ENCODE data around the gene PMPCA. TPM values are rescaled to one million over a fixed set of nuclear protein-coding genes. Genes with fewer than 3 reads are reported as not detected.

PMPCA gene
- total and polyA plus RNA-seq, 2 of the 8 experiments (the other 6 are each of a cell fraction or from before 2014, with no cell fraction given) = 60.0 to 88.2 TPM

- 89% methylated on average over 11 of the region's 11 CpGs; no CpG with 5 or more reads in 1 of the 2 experiments for WGBS, 2 experiments (ENCODE audit: extremely low coverage in 1 of 2, insufficient coverage in 1 of 2, insufficient read length in 1 of 2, insufficient replicate concordance in 2 of 2, low coverage in 1 of 2, low lambda C conversion rate in 2 of 2, missing lambda C conversion rate in 1 of 2)
- FAIRE-seq = no peak
- TF ChIP-seq SP2 (IDR thresholded peaks at IDR 0.05; ENCODE audit: low read length) = no peak
Measured at GRCh38 chr9:136470356-136470755, 59.9 kb downstream of the PMPCA start.

More at GRCh38 chr9:136470356-136470755, 59.9 kb downstream of the PMPCA start:
- Histone ChIP-seq H3K36me3 (ENCODE audit: control insufficient read depth in 2 of 4, insufficient read depth in 4 of 4, low read length in 3 of 4) (peaks cover 54 to 80% (median 78%) of the 10 kb centered on the region in 4 experiments), H2BK15ac (ENCODE audit: low read length) (no peak overlapping the region), H2BK12ac (ENCODE audit: low read depth, low read length) (no peak overlapping the region), H3K18ac (ENCODE audit: extremely low read depth, low read length) (no peak overlapping the region), H3K9me3 (ENCODE audit: insufficient read depth in 2 of 2, low read depth in 1 of 2, low read length in 1 of 2) (no peaks in the 10 kb centered on the region), H2AK5ac (ENCODE audit: low read depth, low read length) (no peak overlapping the region), H4K91ac (replicated peaks; ENCODE audit: insufficient read length, low read length) (no peak overlapping the region), H2BK120ac (replicated peaks; ENCODE audit: low read depth, low read length) (no peak overlapping the region), H3K4me2 (ENCODE audit: insufficient read depth in 1 of 2, low read depth in 2 of 2, low read length in 2 of 2) (no peak overlapping the region), H2BK20ac (ENCODE audit: low read length) (no peak overlapping the region), H4K8ac (ENCODE audit: extremely low read depth, insufficient read depth, low read length) (no peak overlapping the region; the same call in 1 of the 2 replicates), H3K79me1 (ENCODE audit: low read depth, low read length) (peaks cover 5% of the 10 kb centered on the region), H2BK5ac (ENCODE audit: low read depth, low read length) (no peak overlapping the region), H3K9ac (replicated peaks in 1 of 4; ENCODE audit: extremely low read depth in 1 of 4, low read depth in 3 of 4, low read length in 3 of 4) (no peak overlapping the region), H3K14ac (ENCODE audit: insufficient read length) (no peak overlapping the region), H3K23ac (ENCODE audit: insufficient read length) (no peak overlapping the region), H2AFZ (ENCODE audit: low read length) (no peak overlapping the region), H3K4me3 (ENCODE audit: extremely low read depth in 1 of 4, insufficient read depth in 2 of 4, low read depth in 3 of 4, low read length in 4 of 4) (no peak overlapping the region), H3K79me2 (ENCODE audit: control insufficient read depth in 1 of 2, insufficient read depth in 2 of 2, low read length in 2 of 2) (peaks cover 0 to 46% of the 10 kb centered on the region in 2 experiments; a peak in 3 of 4 replicates), H4K5ac (ENCODE audit: insufficient read length, low read depth, low read length) (no peak overlapping the region), H3K23me2 (ENCODE audit: low read depth, low read length) (no peaks in the 10 kb centered on the region), H3K27ac (ENCODE audit: low read depth, low read length) (no peak overlapping the region), H3K4me1 (replicated peaks in 1 of 4; ENCODE audit: control insufficient read depth in 3 of 4, insufficient read depth in 4 of 4, low read length in 3 of 4) (no peaks in the 10 kb centered on the region), H3K27me3 (replicated peaks in 1 of 4; ENCODE audit: control insufficient read depth in 3 of 4, extremely low read depth in 1 of 4, insufficient read depth in 3 of 4, low read length in 3 of 4) (no peaks in the 10 kb centered on the region), H3K56ac (replicated peaks; ENCODE audit: insufficient read length, low read depth, low read length) (no peak overlapping the region), H4K20me1 (replicated peaks in 1 of 2; ENCODE audit: control insufficient read depth in 1 of 2, insufficient read depth in 2 of 2, low read length in 2 of 2) (peaks cover 15 to 41% of the 10 kb centered on the region in 2 experiments), H3K4ac (replicated peaks; ENCODE audit: insufficient read length, low read depth, low read length) (no peak overlapping the region)
- ChIA-PET CTCF (ENCODE audit: partially characterized antibody) (interaction anchor here (1.0 to 2.0 kb wide), 8 partner anchors 8 to 329 kb away, joined by 3 to 6 read pairs (median 4); no protein-coding TSS in a partner anchor), POLR2A (ENCODE audit: partially characterized antibody) (interaction anchor here (0.8 to 1.1 kb wide), 4 partner anchors 11 to 93 kb away, joined by 3 to 4 read pairs (median 3); no protein-coding TSS in a partner anchor)
- DNase-seq (ENCODE audit: low read depth in 1 of 2, low spot score in 2 of 2) = no peak

Measured in H1 (cell line).